ENCODE results near the gene OTOF.

- TF ChIP-seq MAX (IDR thresholded peaks at IDR 0.05) (no peak), TAF1 (IDR thresholded peaks at IDR 0.05; ENCODE audit: low read depth) (no peak), YY1 (IDR thresholded peaks at IDR 0.05; ENCODE audit: low read depth) (no peak), USF1 (IDR thresholded peaks at IDR 0.05) (no peak), REST (IDR thresholded peaks at IDR 0.05; ENCODE audit: low read depth) (no peak), CREB1 (IDR thresholded peaks at IDR 0.05; ENCODE audit: low read depth) (no peak), FOXM1 (IDR thresholded peaks at IDR 0.05; ENCODE audit: borderline replicate concordance, low read depth) (no peak)
Observed at GRCh38 chr2:26489213-26489850, 11.4 kb upstream of the OTOF start.

Measured in Ishikawa (cell line).